GM12873 (cell line): Measurements from ENCODE around the gene LRMDA.

ENCODE experiments used
- CTCF ChIP-seq: IDR thresholded peaks from 2 replicates; pipeline ENCODE4 v1.5.1; 2012; ENCODE audit warnings: low read depth, mild to moderate bottlenecking, moderate library complexity, low read length, control low read depth; ENCODE audit not compliant: insufficient read depth; ENCODE audit errors: missing control alignments

The LRMDA gene

GRCh38 chr10:75694790-75695189, 263.4 kb downstream of the LRMDA start:
- no peak for TF ChIP-seq CTCF

DNA sequence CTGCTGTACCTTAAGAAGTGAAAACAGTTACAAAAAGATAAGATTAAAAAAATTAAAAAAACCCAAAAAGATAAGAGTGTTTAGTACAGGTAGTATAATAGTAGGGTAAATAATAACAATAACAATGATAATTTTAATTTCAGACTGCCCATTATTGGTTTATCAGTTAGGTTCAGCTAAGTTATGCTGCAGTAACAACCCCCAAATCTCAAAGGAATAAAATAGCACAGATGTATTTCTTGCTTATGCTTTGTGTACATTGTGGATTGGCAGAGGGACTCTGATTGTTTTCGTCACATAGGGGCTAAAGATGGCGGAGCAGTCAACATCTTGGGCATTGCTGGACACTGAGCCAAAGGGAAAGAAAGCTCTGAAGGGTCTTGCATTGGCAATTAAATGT, 264.6 kb downstream of the LRMDA start:
- TF ChIP-seq CTCF, result no peak

- TF ChIP-seq CTCF, result no peak
Observed at GRCh38 chr10:75696536-75696935, 265.1 kb downstream of the LRMDA start.

GRCh38 chr10:75703191-75703854, 271.9 kb downstream of the LRMDA start:
- no peak for TF ChIP-seq CTCF

- no peak for TF ChIP-seq CTCF
Observed at GRCh38 chr10:75705426-75705825, 274.0 kb downstream of the LRMDA start.

GRCh38 chr10:75707080-75707840, 275.8 kb downstream of the LRMDA start:
- TF ChIP-seq CTCF, result no peak

GRCh38 chr10:75708060-75708459, 276.6 kb downstream of the LRMDA start:
- TF ChIP-seq CTCF, result no peak
